Naive thymus-derived CD4-positive, alpha-beta T cell (primary cell): Measurements from ENCODE around the gene KIF18B. TPM values are rescaled to one million over a fixed set of nuclear protein-coding genes. Genes with fewer than 3 reads are reported as not detected.

Experiments used
- ATAC-seq: fragments of 150-1000 bp; cut with Tn5 transposase; 2 replicates; pipeline ENCODE4 v1.10.0; 2021; ENCODE audit warnings: mild to moderate bottlenecking, moderate library complexity
- CTCF ChIA-PET: fragments of 350-600 bp; sonication (Branson Sonifier 250); formaldehyde crosslinking; loops from one replicate; lab custom pipeline; 2021; ENCODE audit warnings: antibody characterized with exemption; lab: Charles Lee
- POLR2A ChIA-PET: fragments of 350-600 bp; sonication (Branson Sonifier 250); formaldehyde crosslinking; loops from one replicate; lab custom pipeline; 2021; ENCODE audit warnings: antibody characterized with exemption, inconsistent platforms; lab: Charles Lee
- DNase-seq, 9 donors: peaks; one replicate each; pipeline versions ENCODE4 v3.0.0 to v3.0.0-alpha.2; 2020 to 2022; ENCODE audit warnings: mixed read lengths in 1 of 9
- H3K27ac ChIP-seq: one replicate; pipeline ENCODE4 v1.7.0; 2013; ENCODE audit warnings: mild to moderate bottlenecking, low read depth, low read length, moderate library complexity
- H3K27me3 ChIP-seq, 2 donors: one replicate each; pipeline ENCODE4 v1.7.0; 2013; ENCODE audit warnings: low read length in 2 of 2, mild to moderate bottlenecking in 2 of 2, moderate library complexity in 2 of 2; ENCODE audit not compliant: control insufficient read depth in 2 of 2, insufficient read depth in 2 of 2
- H3K36me3 ChIP-seq, 3 experiments: 1 replicate in 2 of 3; 2 replicates in 1 of 3; pipeline ENCODE4 v1.7.0; 2013; ENCODE audit warnings: low read length in 3 of 3, mild to moderate bottlenecking in 3 of 3, moderate library complexity in 1 of 3; ENCODE audit not compliant: insufficient read depth in 3 of 3, control insufficient read depth in 2 of 3
- H3K4me1 ChIP-seq, 2 donors: one replicate each; pipeline ENCODE4 v1.7.0; 2013; ENCODE audit warnings: low read length in 2 of 2, mild to moderate bottlenecking in 2 of 2, moderate library complexity in 1 of 2; ENCODE audit not compliant: control insufficient read depth in 2 of 2, insufficient read depth in 2 of 2
- H3K4me3 ChIP-seq: 2 replicates; pipeline ENCODE4 v1.7.0; 2013; ENCODE audit warnings: mild to moderate bottlenecking, low read length
- H3K9me3 ChIP-seq, 3 experiments: 1 replicate in 2 of 3; 2 replicates in 1 of 3; pipeline ENCODE4 v1.7.0; 2013; ENCODE audit warnings: low read length in 3 of 3; ENCODE audit not compliant: control insufficient read depth in 2 of 3
- H3K27ac Mint-ChIP-seq, 9 donors: one replicate each; pipeline ENCODE4 v1.8.0; 2020 to 2022; ENCODE audit warnings: mixed read lengths in 9 of 9, mild to moderate bottlenecking in 8 of 9, moderate library complexity in 5 of 9, inconsistent platforms in 2 of 9
- H3K27me3 Mint-ChIP-seq, 5 donors: one replicate each; pipeline ENCODE4 v1.8.0; 2021 to 2022; ENCODE audit warnings: mixed read lengths in 5 of 5, mild to moderate bottlenecking in 1 of 5
- H3K36me3 Mint-ChIP-seq, 5 donors: one replicate each; pipeline ENCODE4 v1.8.0; 2020 to 2022; ENCODE audit warnings: mixed read lengths in 5 of 5, mild to moderate bottlenecking in 3 of 5, inconsistent platforms in 1 of 5
- H3K4me1 Mint-ChIP-seq, 7 donors: one replicate each; pipeline ENCODE4 v1.8.0; 2020 to 2022; ENCODE audit warnings: mixed read lengths in 7 of 7, mild to moderate bottlenecking in 3 of 7, inconsistent platforms in 1 of 7
- H3K4me3 Mint-ChIP-seq, 10 donors: one replicate each; pipeline ENCODE4 v1.8.0; 2020 to 2022; ENCODE audit warnings: mild to moderate bottlenecking in 10 of 10, mixed read lengths in 10 of 10, moderate library complexity in 6 of 10, inconsistent platforms in 2 of 10
- H3K9me3 Mint-ChIP-seq, 11 donors: one replicate each; pipeline ENCODE4 v1.8.0; 2020 to 2022; ENCODE audit warnings: mixed read lengths in 11 of 11, mild to moderate bottlenecking in 4 of 11, inconsistent platforms in 1 of 11, moderate library complexity in 1 of 11
- intact Hi-C, 2 donors: fragments of 100-400 bp; cut with micrococcal nuclease; formaldehyde crosslinking; loops; one replicate each; pipeline ENCODE4 v1.15.1; 2023
- polyA plus RNA-seq, 2 donors: library from polyadenylated mRNA; unstranded; fragments of 300-500 nt; fragmentation: Illumina TruSeq; gene quantifications; one replicate each; pipeline ENCODE4 v1.2.3, GENCODE V29; 2021
- total RNA-seq, 6 experiments: library from RNA in 5 of 6; stranded (reverse) in 5 of 6; gene quantifications; 1 replicate in 5 of 6; 2 replicates in 1 of 6; pipeline ENCODE4 v1.2.3 and lab custom pipeline; 2021 to 2026

KIF18B gene
- total and polyA plus RNA-seq, 7 experiments from 2014 or later: 0.17 to 57.2 TPM; not detected in 5

GRCh38 chr17:44932096-44932786, 15.3 kb downstream of the KIF18B start:
- Mint-ChIP-seq H3K9me3 (no peaks in the 10 kb centered on the region), H3K27ac (no peak overlapping the region), H3K4me1 (peaks cover 0 to 2% (median 0%) of the 10 kb centered on the region in 7 donors), H3K36me3 (peaks cover 0 to 15% (median 0%) of the 10 kb centered on the region in 5 donors), H3K27me3 (no peaks in the 10 kb centered on the region), H3K4me3 (no peak overlapping the region)
- CTCF ChIA-PET: no interaction called here
- DNase-seq (no peak), ATAC-seq (no peak)
- no peaks in the 10 kb centered on the region for H3K9me3 ChIP-seq
- no peak overlapping the region for H3K27ac ChIP-seq
- H3K27me3 ChIP-seq: no peaks in the 10 kb centered on the region
- no peak overlapping the region for H3K4me3 ChIP-seq
- no peaks in the 10 kb centered on the region for H3K36me3 ChIP-seq
- POLR2A ChIA-PET: interaction anchor here (1.0 kb wide), 1 partner anchor 33 kb away, joined by 3 read pairs; the partner anchor contains the start of gene EFTUD2
- intact Hi-C loops: no loop called here
- H3K4me1 ChIP-seq: no peaks in the 10 kb centered on the region

- H3K4me1 ChIP-seq: no peaks in the 10 kb centered on the region
- no peaks in the 10 kb centered on the region for H3K9me3 Mint-ChIP-seq
- intact Hi-C loops: no loop called here
- DNase-seq (no peak), ATAC-seq (no peak)
- peak overlapping the region in 1 of 9 donors; percentile 54 for H3K27ac Mint-ChIP-seq
- no peak overlapping the region for H3K4me3 ChIP-seq
- H3K27ac ChIP-seq: no peak overlapping the region
- H3K4me3 Mint-ChIP-seq: no peak overlapping the region
- H3K27me3 ChIP-seq: no peaks in the 10 kb centered on the region
- peaks cover 0 to 16% (median 0%) of the 10 kb centered on the region in 5 donors for H3K36me3 Mint-ChIP-seq
- H3K36me3 ChIP-seq: no peaks in the 10 kb centered on the region
- no peaks in the 10 kb centered on the region for H3K9me3 ChIP-seq
- peaks cover 0 to 2% (median 0%) of the 10 kb centered on the region in 7 donors for H3K4me1 Mint-ChIP-seq
- no peaks in the 10 kb centered on the region for H3K27me3 Mint-ChIP-seq
- CTCF ChIA-PET: interaction anchor here (1.6 kb wide), 1 partner anchor 11 kb away, joined by 5 read pairs; no protein-coding TSS in a partner anchor
- POLR2A ChIA-PET: interaction anchor here (1.0 kb wide), 1 partner anchor 33 kb away, joined by 3 read pairs; the partner anchor contains the start of gene EFTUD2
Observed at GRCh38 chr17:44931376-44931775, 16.2 kb downstream of the KIF18B start.

GRCh38 chr17:44930667-44931066, 16.9 kb downstream of the KIF18B start:
- H3K36me3 Mint-ChIP-seq: peaks cover 0 to 15% (median 0%) of the 10 kb centered on the region in 5 donors
- Histone ChIP-seq H3K27ac (no peak overlapping the region), H3K27me3 (no peaks in the 10 kb centered on the region), H3K4me3 (no peak overlapping the region), H3K36me3 (no peaks in the 10 kb centered on the region), H3K4me1 (no peaks in the 10 kb centered on the region), H3K9me3 (no peaks in the 10 kb centered on the region)
- H3K27me3 Mint-ChIP-seq: no peaks in the 10 kb centered on the region
- ATAC-seq (no peak), DNase-seq (no peak)
- no peak overlapping the region for H3K27ac Mint-ChIP-seq
- ChIA-PET CTCF (interaction anchor here (1.6 kb wide), 1 partner anchor 10 kb away, joined by 5 read pairs; no protein-coding TSS in a partner anchor), POLR2A (no interaction called here)
- no peaks in the 10 kb centered on the region for H3K9me3 Mint-ChIP-seq
- no peak overlapping the region for H3K4me3 Mint-ChIP-seq
- H3K4me1 Mint-ChIP-seq: peaks cover 0 to 2% (median 0%) of the 10 kb centered on the region in 7 donors
- intact Hi-C loops: no loop called here

GRCh38 chr17:44928950-44929720, 18.4 kb downstream of the KIF18B start:
- no peaks in the 10 kb centered on the region for H3K36me3 ChIP-seq
- POLR2A ChIA-PET: no interaction called here

GRCh38 chr17:44928136-44928535, 19.4 kb downstream of the KIF18B start:
- H3K4me1 Mint-ChIP-seq: no peaks in the 10 kb centered on the region
- Histone ChIP-seq H3K4me1 (no peaks in the 10 kb centered on the region), H3K27ac (no peak overlapping the region), H3K36me3 (no peaks in the 10 kb centered on the region), H3K27me3 (no peaks in the 10 kb centered on the region), H3K9me3 (no peaks in the 10 kb centered on the region), H3K4me3 (no peak overlapping the region)
- no peaks in the 10 kb centered on the region for H3K27me3 Mint-ChIP-seq
- H3K27ac Mint-ChIP-seq: no peak overlapping the region
- intact Hi-C loops: no loop called here
- CTCF ChIA-PET: interaction anchor here (0.7 kb wide), 1 partner anchor 602 kb away, joined by 4 read pairs; no protein-coding TSS in a partner anchor
- ATAC-seq: no peak
- H3K36me3 Mint-ChIP-seq: peaks cover 0 to 14% (median 0%) of the 10 kb centered on the region in 5 donors
- POLR2A ChIA-PET: no interaction called here
- DNase-seq: no peak
- no peak overlapping the region for H3K4me3 Mint-ChIP-seq
- no peaks in the 10 kb centered on the region for H3K9me3 Mint-ChIP-seq

More at GRCh38 chr17:44928950-44929720, 18.4 kb downstream of the KIF18B start:
- DNase-seq (no peak), ATAC-seq (no peak)
- H3K4me3 Mint-ChIP-seq: no peak overlapping the region
- H3K36me3 Mint-ChIP-seq: peaks cover 0 to 14% (median 0%) of the 10 kb centered on the region in 5 donors
- H3K27me3 Mint-ChIP-seq: no peaks in the 10 kb centered on the region
- no peak overlapping the region for H3K27ac Mint-ChIP-seq
- intact Hi-C loops: no loop called here
- H3K9me3 Mint-ChIP-seq: no peaks in the 10 kb centered on the region
- H3K9me3 ChIP-seq: no peaks in the 10 kb centered on the region
- no peaks in the 10 kb centered on the region for H3K4me1 Mint-ChIP-seq
- no peak overlapping the region for H3K4me3 ChIP-seq
- no peaks in the 10 kb centered on the region for H3K4me1 ChIP-seq
- H3K27ac ChIP-seq: no peak overlapping the region
- no peaks in the 10 kb centered on the region for H3K27me3 ChIP-seq
- CTCF ChIA-PET: no interaction called here

GRCh38 chr17:44927696-44928095, 19.9 kb downstream of the KIF18B start:
- intact Hi-C loops: no loop called here
- H3K27ac Mint-ChIP-seq: no peak overlapping the region

More at GRCh38 chr17:44927696-44928095, 19.9 kb downstream of the KIF18B start:
- Mint-ChIP-seq H3K36me3 (peaks cover 0 to 14% (median 0%) of the 10 kb centered on the region in 5 donors), H3K9me3 (no peaks in the 10 kb centered on the region), H3K4me3 (no peak overlapping the region), H3K27me3 (peaks cover 0 to 2% (median 2%) of the 10 kb centered on the region in 5 donors), H3K4me1 (no peaks in the 10 kb centered on the region)
- Histone ChIP-seq H3K36me3 (no peaks in the 10 kb centered on the region), H3K27me3 (no peaks in the 10 kb centered on the region), H3K4me3 (no peak overlapping the region), H3K9me3 (no peaks in the 10 kb centered on the region), H3K4me1 (no peaks in the 10 kb centered on the region), H3K27ac (no peak overlapping the region)
- CTCF ChIA-PET: interaction anchor here (0.7 kb wide), 1 partner anchor 601 kb away, joined by 4 read pairs; no protein-coding TSS in a partner anchor
- POLR2A ChIA-PET: no interaction called here
- DNase-seq (no peak), ATAC-seq (no peak)
